Left lung (tissue), 10 donors: Measurements from ENCODE around the gene MGAT3. TPM values are rescaled to one million over a fixed set of nuclear protein-coding genes. Genes with fewer than 3 reads are reported as not detected.
"Not testable (repeated sequence)": the region's sequence is repeated elsewhere in the genome, so short reads cannot be mapped to it uniquely, and the experiment has no call there.

Experiments
- ATAC-seq: fragments of 200-7000 bp; cut with Tn5 transposase; one replicate; pipeline ENCODE4 v1.9.1; 2020; ENCODE audit warnings: moderate library complexity
- DNase-seq, 4 donors: peaks; one replicate each; pipeline ENCODE4 v3.0.0-alpha.2; 2013 to 2020
- H3K27ac ChIP-seq, 2 donors: fragments of 200-600 bp; sonication (generic) in 1 of 2; one replicate each; pipeline versions ENCODE4 v1.5.0 to v1.8.0; 2020 to 2021
- H3K27me3 ChIP-seq, 2 donors: fragments of 200-600 bp; sonication (generic) in 1 of 2; one replicate each; pipeline versions ENCODE4 v1.5.0 to v1.8.0; 2020 to 2021
- H3K36me3 ChIP-seq, 2 donors: fragments of 200-600 bp; sonication (generic) in 1 of 2; one replicate each; pipeline versions ENCODE4 v1.5.0 to v1.8.0; 2020 to 2021
- H3K4me1 ChIP-seq, 2 donors: fragments of 200-600 bp; one replicate each; pipeline ENCODE4 v1.8.0; 2021
- H3K4me3 ChIP-seq, 2 donors: fragments of 200-600 bp; sonication (generic) in 1 of 2; one replicate each; pipeline versions ENCODE4 v1.5.0 to v1.8.0; 2020 to 2021; ENCODE audit warnings: mild to moderate bottlenecking in 1 of 2
- H3K9me3 ChIP-seq, 2 donors: fragments of 200-600 bp; sonication (generic) in 1 of 2; one replicate each; pipeline versions ENCODE4 v1.5.0 to v1.8.0; 2020 to 2021
- CTCF ChIP-seq, 2 donors: fragments of 200-600 bp; sonication (generic) in 1 of 2; IDR thresholded peaks; one replicate each; pipeline versions ENCODE4 v1.5.0 to v1.8.0; 2021; ENCODE audit warnings: antibody characterized with exemption in 2 of 2
- intact Hi-C, 2 donors: fragments of 100-400 bp; cut with DNase I; formaldehyde crosslinking; loops; one replicate each; pipeline versions ENCODE4 v1.11.2 to v1.14.2; 2022
- polyA plus RNA-seq, 6 donors: library from polyadenylated mRNA; unstranded; fragments of 120-200 nt; gene quantifications; one replicate each; pipeline ENCODE4 v1.2.1, GENCODE V29; 2013; ENCODE audit not compliant: insufficient read length in 6 of 6
- total RNA-seq, 2 donors: library from RNA; stranded (reverse); fragmentation: NEBNext Ultra II Directional; extraction: Animal tissue kit (Norgen Biotek cat#: 25700); gene quantifications; one replicate each; pipeline ENCODE4 v1.2.1, GENCODE V29; 2021
- donor health status: DM: no; HTN: yes; CAD: no.
- donor health status: DM: no; HTN: no; CAD: no.

The MGAT3 gene
- total and polyA plus RNA-seq, 8 donors, result 6.7 to 21.2 (median 13.4) TPM

- Histone ChIP-seq H3K4me1 (peaks cover 0 to 51% of the 10 kb centered on the region in 2 donors), H3K9me3 (no peaks in the 10 kb centered on the region), H3K36me3 (peaks cover 0 to 13% of the 10 kb centered on the region in 2 donors), H3K27ac (no peak overlapping the region), H3K4me3 (no peak overlapping the region), H3K27me3 (no peaks in the 10 kb centered on the region)
- no peak for TF ChIP-seq CTCF (IDR thresholded peaks at IDR 0.05)
- intact Hi-C loops, result no loop called here
- DNase-seq (peak in 2 of 4 donors; percentile 4 to 19), ATAC-seq (no peak)
Measured at GRCh38 chr22:39410264-39410663, 46.5 kb upstream of the MGAT3 start.

GRCh38 chr22:39411828-39412365, 44.9 kb upstream of the MGAT3 start:
- H3K27me3 ChIP-seq, H3K9me3 ChIP-seq, intact Hi-C loops, H3K4me3 ChIP-seq, ATAC-seq: not testable (repeated sequence)
- Histone ChIP-seq H3K4me1 (peaks cover 0 to 51% of the 10 kb centered on the region in 2 donors), H3K36me3 (peaks cover 0 to 21% of the 10 kb centered on the region in 2 donors), H3K27ac (peak overlapping the region in 1 of 2 donors; percentile 60)
- DNase-seq, result peak in 1 of 4 donors; percentile 19

DNA sequence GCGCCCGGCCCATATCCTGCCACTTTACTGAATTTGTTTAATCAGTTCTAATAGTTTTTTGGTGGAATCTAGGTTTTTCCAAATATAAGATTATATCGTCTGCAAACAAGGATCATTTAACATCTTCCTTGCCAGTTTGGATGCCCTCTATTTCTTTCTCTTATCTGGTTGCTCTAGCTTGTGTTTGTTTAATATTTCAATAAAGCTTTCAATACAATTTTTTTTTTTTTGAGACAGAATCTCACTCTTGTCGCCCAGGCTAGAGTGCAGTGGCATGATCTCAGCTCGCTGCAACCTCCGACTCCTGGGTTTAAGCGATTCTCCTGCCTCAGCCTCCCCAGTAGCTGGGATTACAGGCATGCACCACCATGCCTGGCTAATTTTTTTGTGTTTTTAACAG, 43.6 kb upstream of the MGAT3 start:
- peak in 1 of 4 donors; percentile 2 for DNase-seq
- intact Hi-C loops, H3K9me3 ChIP-seq, H3K4me3 ChIP-seq, H3K27me3 ChIP-seq, ATAC-seq: not testable (repeated sequence)
- peaks cover 0 to 34% of the 10 kb centered on the region in 2 donors for H3K36me3 ChIP-seq
- H3K4me1 ChIP-seq, result peaks cover 0 to 44% of the 10 kb centered on the region in 2 donors
- peak overlapping the region in 1 of 2 donors; percentile 60 for H3K27ac ChIP-seq

GRCh38 chr22:39414377-39414776, 42.4 kb upstream of the MGAT3 start:
- Histone ChIP-seq H3K9me3 (no peaks in the 10 kb centered on the region), H3K4me1 (peaks cover 0 to 36% of the 10 kb centered on the region in 2 donors), H3K27ac (no peak overlapping the region), H3K36me3 (peaks cover 0 to 46% of the 10 kb centered on the region in 2 donors), H3K27me3 (no peaks in the 10 kb centered on the region), H3K4me3 (no peak overlapping the region)
- peak in 1 of 4 donors; percentile 36 for DNase-seq
- ATAC-seq, result no peak
- intact Hi-C loops, result no loop called here
- no peak for TF ChIP-seq CTCF (IDR thresholded peaks at IDR 0.05)

DNA sequence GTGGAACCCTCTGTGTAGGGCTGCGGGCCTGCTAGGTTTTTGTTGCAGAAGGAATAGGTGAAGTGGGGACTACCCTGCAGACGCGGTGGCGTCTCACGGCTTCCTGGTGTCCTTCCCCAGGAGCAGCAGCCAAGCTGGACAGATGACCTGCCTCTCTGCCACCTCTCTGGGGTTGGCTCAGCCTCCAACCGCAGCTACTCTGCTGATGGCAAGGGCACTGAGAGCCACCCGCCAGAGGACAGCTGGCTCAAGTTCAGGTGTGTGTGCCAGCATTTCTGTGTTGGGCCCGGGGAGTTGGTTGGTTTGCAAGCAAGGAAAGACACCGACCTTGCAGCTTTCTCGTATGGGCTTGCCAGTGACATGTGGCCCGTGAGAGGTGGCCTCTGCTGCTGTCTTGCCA, 41.9 kb upstream of the MGAT3 start:
- Histone ChIP-seq H3K27ac (no peak overlapping the region), H3K36me3 (peaks cover 0 to 51% of the 10 kb centered on the region in 2 donors), H3K27me3 (no peaks in the 10 kb centered on the region), H3K9me3 (no peaks in the 10 kb centered on the region), H3K4me3 (no peak overlapping the region), H3K4me1 (peaks cover 0 to 36% of the 10 kb centered on the region in 2 donors)
- intact Hi-C loops, result no loop called here
- peak in 1 of 4 donors; percentile 62 for DNase-seq
- ATAC-seq, result no peak
- TF ChIP-seq CTCF (IDR thresholded peaks at IDR 0.05), result no peak

- Histone ChIP-seq H3K4me1 (peaks cover 0 to 33% of the 10 kb centered on the region in 2 donors), H3K27me3 (no peaks in the 10 kb centered on the region), H3K9me3 (no peaks in the 10 kb centered on the region), H3K27ac (no peak overlapping the region), H3K4me3 (no peak overlapping the region), H3K36me3 (peaks cover 0 to 57% of the 10 kb centered on the region in 2 donors)
- peak in 1 of 4 donors; percentile 59 for DNase-seq
- ATAC-seq, result no peak
- intact Hi-C loops, result no loop called here
- no peak for TF ChIP-seq CTCF (IDR thresholded peaks at IDR 0.05)
Measured at GRCh38 chr22:39415506-39415905, 41.3 kb upstream of the MGAT3 start.
